Skeletal muscle tissue (tissue), 2 donors: ENCODE results near the gene FAM32A. TPM values are rescaled to one million over a fixed set of nuclear protein-coding genes. Genes with fewer than 3 reads are reported as not detected.

ENCODE experiments used
- small RNA-seq: library from RNA; depleted of rRNA; stranded (forward); fragments of <200 nt; gene quantifications from one replicate; pipeline ENCODE3, GENCODE V24; 2014
- total RNA-seq: library from RNA; depleted of rRNA; stranded (reverse); fragments of >200 nt; gene quantifications from one replicate; pipeline ENCODE4 v1.2.3, GENCODE V29; 2014

Gene FAM32A
- total RNA-seq, 1 donor from 2014 or later, result 54.3 TPM

Small RNAs within 50 kb of the gene (small RNA-seq; reads per million reads assigned to genes)
- not detected for gene RF00017

Other genes starting within 250 kb of the FAM32A start
- gene OR10H4, start 236.4 kb upstream of the FAM32A start, total RNA-seq, result not detected
- 122 TPM for gene TPM4, start 108.9 kb upstream of the FAM32A start, total RNA-seq
- 31.3 TPM for gene RAB8A, start 73.5 kb upstream of the FAM32A start, total RNA-seq
- 0.52 TPM for gene HSH2D, start 41.7 kb upstream of the FAM32A start, total RNA-seq
- gene CIB3, start 11.9 kb upstream of the FAM32A start, total RNA-seq, result not detected
- gene AP1M1, start 12.5 kb downstream of the FAM32A start, total RNA-seq, result 12.5 TPM
- 14.1 TPM for gene KLF2, start 139.4 kb downstream of the FAM32A start, total RNA-seq